GM12801 (cell line): Measurements from ENCODE around the gene ZIC2.

ENCODE experiments used
- CTCF ChIP-seq: IDR thresholded peaks from one replicate; pipeline ENCODE4 v1.5.1; 2011; ENCODE audit warnings: control low read depth; ENCODE audit not compliant: insufficient read length; ENCODE audit errors: extremely low read depth

The ZIC2 gene

GRCh38 chr13:99977912-99978798, 3.4 kb upstream of the ZIC2 start:
- no peak for TF ChIP-seq CTCF

- TF ChIP-seq CTCF, result no peak
These were observed 2.7 kb upstream of the ZIC2 start for GRCh38 chr13:99978799-99979452.

GRCh38 chr13:99979453-99980200, 2.0 kb upstream of the ZIC2 start:
- TF ChIP-seq CTCF, result no peak

- no peak for TF ChIP-seq CTCF
These were observed 1.3 kb upstream of the ZIC2 start for GRCh38 chr13:99980201-99980823.

- TF ChIP-seq CTCF, result no peak
These were observed 505 bp upstream of the ZIC2 start for GRCh38 chr13:99980824-99981734.

GRCh38 chr13:99982036-99982730, 599 bp downstream of the ZIC2 start:
- no peak for TF ChIP-seq CTCF
